CD14-positive monocyte (primary cell): ENCODE results near the gene PAAF1. TPM values are rescaled to one million over a fixed set of nuclear protein-coding genes. Genes with fewer than 3 reads are reported as not detected.

Experiments used
- DNase-seq, 3 donors: peaks; one replicate each; pipeline ENCODE4 v3.0.0-alpha.2; 2011 to 2022
- H2AFZ ChIP-seq: 2 replicates; pipeline ENCODE4 v1.6.0; 2012; ENCODE audit warnings: mild to moderate bottlenecking, low read depth, low read length, inconsistent platforms; ENCODE audit not compliant: insufficient read depth, poor library complexity, severe bottlenecking
- H3K27ac ChIP-seq, 2 donors: 1 replicate in 1 of 2; 2 replicates in 1 of 2; pipeline ENCODE4 v1.5.1; 2012 to 2013; ENCODE audit warnings: low read length in 2 of 2, control low read depth in 1 of 2, inconsistent platforms in 1 of 2, low read depth in 1 of 2, mild to moderate bottlenecking in 1 of 2
- H3K27me3 ChIP-seq, 2 donors: one replicate each; pipeline versions ENCODE4 v1.6.0 to v1.6.1; 2011 to 2013; ENCODE audit warnings: low read length in 2 of 2; ENCODE audit not compliant: control insufficient read depth in 2 of 2, insufficient read depth in 2 of 2
- H3K36me3 ChIP-seq, 2 donors: replicated peaks in 1 of 2; 1 replicate in 1 of 2; 2 replicates in 1 of 2; pipeline versions ENCODE4 v1.5.1 to v1.6.1; 2012 to 2013; ENCODE audit warnings: low read length in 2 of 2, control low read depth in 1 of 2, inconsistent platforms in 1 of 2, mild to moderate bottlenecking in 1 of 2; ENCODE audit not compliant: insufficient read depth in 2 of 2, control insufficient read depth in 1 of 2
- H3K4me1 ChIP-seq, 2 donors: 1 replicate in 1 of 2; 2 replicates in 1 of 2; pipeline versions ENCODE4 v1.5.1 to v1.6.1; 2012 to 2013; ENCODE audit warnings: low read length in 2 of 2, control low read depth in 1 of 2, inconsistent platforms in 1 of 2, mild to moderate bottlenecking in 1 of 2, moderate library complexity in 1 of 2; ENCODE audit not compliant: insufficient read depth in 2 of 2, control insufficient read depth in 1 of 2
- H3K4me2 ChIP-seq: replicated peaks from 2 replicates; pipeline ENCODE3; 2012; ENCODE audit warnings: low read length, moderate library complexity, mild to moderate bottlenecking; ENCODE audit not compliant: poor library complexity, severe bottlenecking; ENCODE audit errors: extremely low read depth
- H3K4me3 ChIP-seq, 3 experiments: fragments of 200-600 bp in 1 of 3; sonication (generic) in 1 of 3; replicated peaks in 1 of 3; 1 replicate in 2 of 3; 2 replicates in 1 of 3; pipeline ENCODE4 v1.5.1; 2011 to 2013; ENCODE audit warnings: low read length in 3 of 3, mild to moderate bottlenecking in 3 of 3, control low read depth in 2 of 3, low read depth in 2 of 3, inconsistent platforms in 1 of 3, moderate library complexity in 1 of 3
- H3K79me2 ChIP-seq: 2 replicates; pipeline ENCODE4 v1.6.0; 2012; ENCODE audit warnings: mild to moderate bottlenecking, control low read depth, inconsistent platforms, low read length, moderate library complexity; ENCODE audit not compliant: insufficient read depth
- H3K9ac ChIP-seq: 2 replicates; pipeline ENCODE4 v1.6.0; 2017; ENCODE audit warnings: low read length, mild to moderate bottlenecking; ENCODE audit not compliant: insufficient read depth, poor library complexity, severe bottlenecking
- H3K9me3 ChIP-seq, 2 donors: replicated peaks in 1 of 2; 1 replicate in 1 of 2; 2 replicates in 1 of 2; pipeline versions ENCODE4 v1.5.1 to v1.6.1; 2012 to 2013; ENCODE audit warnings: low read length in 2 of 2, control low read depth in 1 of 2; ENCODE audit not compliant: control insufficient read depth in 1 of 2, insufficient read depth in 1 of 2
- H4K20me1 ChIP-seq: 2 replicates; pipeline ENCODE4 v1.6.0; 2012; ENCODE audit warnings: mild to moderate bottlenecking, low read length, control low read depth, moderate library complexity; ENCODE audit not compliant: insufficient read depth
- H3K27ac Mint-ChIP-seq, 7 donors: one replicate each; pipeline ENCODE4 v1.8.0; 2020; ENCODE audit warnings: mild to moderate bottlenecking in 7 of 7, mixed read lengths in 7 of 7, moderate library complexity in 6 of 7, inconsistent platforms in 2 of 7
- H3K27me3 Mint-ChIP-seq, 3 donors: one replicate each; pipeline ENCODE4 v1.8.0; 2021 to 2022; ENCODE audit warnings: low read depth in 3 of 3, mild to moderate bottlenecking in 3 of 3, mixed read lengths in 3 of 3, moderate library complexity in 3 of 3, inconsistent platforms in 1 of 3
- H3K36me3 Mint-ChIP-seq, 2 donors: one replicate each; pipeline ENCODE4 v1.8.0; 2020; ENCODE audit warnings: mixed read lengths in 2 of 2, inconsistent platforms in 1 of 2, mild to moderate bottlenecking in 1 of 2
- H3K4me1 Mint-ChIP-seq: one replicate; pipeline ENCODE4 v1.8.0; 2020; ENCODE audit warnings: mild to moderate bottlenecking, mixed read lengths
- H3K4me3 Mint-ChIP-seq, 2 donors: one replicate each; pipeline ENCODE4 v1.8.0; 2020; ENCODE audit warnings: mild to moderate bottlenecking in 2 of 2, mixed read lengths in 2 of 2, moderate library complexity in 1 of 2
- H3K9me3 Mint-ChIP-seq, 7 donors: one replicate each; pipeline ENCODE4 v1.8.0; 2020 to 2022; ENCODE audit warnings: mixed read lengths in 7 of 7, mild to moderate bottlenecking in 6 of 7, moderate library complexity in 6 of 7, inconsistent platforms in 2 of 7
- CTCF ChIP-seq: fragments of 200-600 bp; IDR thresholded peaks from one replicate; pipeline ENCODE4 v1.8.0; 2022; ENCODE audit warnings: antibody characterized with exemption, mild to moderate bottlenecking
- WGBS: methylation state at CpG from one replicate; pipeline ENCODE4 v1.1.5; 2013; ENCODE audit warnings: missing lambda C conversion rate; ENCODE audit not compliant: insufficient coverage; 5-methylcytosine and 5-hydroxymethylcytosine counted together
- intact Hi-C, 2 donors: fragments of 100-400 bp; cut with micrococcal nuclease; formaldehyde crosslinking; loops; one replicate each; pipeline versions ENCODE4 v1.15.0 to v1.15.1; 2023
- polyA plus RNA-seq, 3 donors: library from polyadenylated mRNA; depleted of rRNA in 1 of 3; unstranded in 2 of 3; stranded (reverse) in 1 of 3; fragments of 300-500 nt in 2 of 3; fragments of >200 nt in 1 of 3; fragmentation: Illumina TruSeq in 2 of 3; gene quantifications; 1 replicate in 2 of 3; 2 replicates in 1 of 3; pipeline ENCODE4 v1.2.3, GENCODE V29; 2012 to 2021

Gene PAAF1
- polyA plus RNA-seq, 3 donors, result 12.0 to 13.7 (median 12.9) TPM

- Mint-ChIP-seq H3K36me3 (peaks cover 51 to 56% of the 10 kb centered on the region in 2 donors), H3K4me1 (no peaks in the 10 kb centered on the region)
- no peak overlapping the region for H3K4me3 ChIP-seq
Observed at GRCh38 chr11:73931039-73931645, 54.3 kb downstream of the PAAF1 start.

GRCh38 chr11:73931951-73932350 is 55.2 kb downstream of the PAAF1 start:
- Histone ChIP-seq H3K9ac (no peak overlapping the region), H3K4me1 (no peaks in the 10 kb centered on the region), H3K27me3 (no peaks in the 10 kb centered on the region), H3K4me2 (no peak overlapping the region), H3K79me2 (no peaks in the 10 kb centered on the region), H3K4me3 (no peak overlapping the region), H2AFZ (no peak overlapping the region), H3K9me3 (peaks cover 0 to 2% of the 10 kb centered on the region in 2 donors), H3K27ac (no peak overlapping the region), H4K20me1 (no peaks in the 10 kb centered on the region), H3K36me3 (peaks cover 20 to 56% of the 10 kb centered on the region in 2 donors)
- intact Hi-C loops, result no loop called here
- no peak for TF ChIP-seq CTCF
- Mint-ChIP-seq H3K9me3 (peaks cover 0 to 3% (median 2%) of the 10 kb centered on the region in 7 donors), H3K36me3 (peaks cover 42 to 50% of the 10 kb centered on the region in 2 donors), H3K27me3 (no peaks in the 10 kb centered on the region), H3K4me1 (no peaks in the 10 kb centered on the region), H3K27ac (no peak overlapping the region), H3K4me3 (no peak overlapping the region)
- no peak for DNase-seq
- WGBS, result no CpG with 5 or more reads among the region's 6 CpGs

More at GRCh38 chr11:73931039-73931645, 54.3 kb downstream of the PAAF1 start:
- no peak for DNase-seq
- H2AFZ ChIP-seq, result no peak overlapping the region
- H3K4me1 ChIP-seq, result no peaks in the 10 kb centered on the region
- 93% methylated on average over 4 of the region's 7 CpGs for WGBS
- H4K20me1 ChIP-seq, result no peaks in the 10 kb centered on the region
- no peak overlapping the region for H3K4me2 ChIP-seq
- H3K27me3 ChIP-seq, result no peaks in the 10 kb centered on the region
- no peak overlapping the region for H3K9ac ChIP-seq
- H3K27ac ChIP-seq, result no peak overlapping the region
- H3K4me3 Mint-ChIP-seq, result no peak overlapping the region
- TF ChIP-seq CTCF, result no peak
- no peaks in the 10 kb centered on the region for H3K79me2 ChIP-seq
- H3K9me3 Mint-ChIP-seq, result no peaks in the 10 kb centered on the region
- no peaks in the 10 kb centered on the region for H3K9me3 ChIP-seq
- peaks cover 25 to 63% of the 10 kb centered on the region in 2 donors for H3K36me3 ChIP-seq
- no peaks in the 10 kb centered on the region for H3K27me3 Mint-ChIP-seq
- intact Hi-C loops, result no loop called here
- no peak overlapping the region for H3K27ac Mint-ChIP-seq
